Tibial nerve (tissue), 4 donors: Measurements from ENCODE around the gene ALG12.

Source experiments
- CTCF ChIP-seq, 5 experiments: fragments of 200-600 bp in 3 of 5; fragments of 450-650 bp in 2 of 5; sonication (generic) in 3 of 5; IDR thresholded peaks; one replicate each; pipeline ENCODE4 v1.5.1; 2016 to 2019; ENCODE audit warnings: antibody characterized with exemption in 5 of 5, mild to moderate bottlenecking in 3 of 5, moderate library complexity in 2 of 5
- EP300 ChIP-seq, 2 donors: sonication (generic); formaldehyde crosslinking; IDR thresholded peaks; one replicate each; pipeline ENCODE4 v1.6.1; 2017; ENCODE audit warnings: antibody characterized with exemption in 2 of 2, mild to moderate bottlenecking in 1 of 2
- POLR2A ChIP-seq, 2 donors: fragments of 450-650 bp; IDR thresholded peaks; one replicate each; pipeline ENCODE4 v1.6.1; 2017; ENCODE audit warnings: antibody characterized with exemption in 2 of 2, mild to moderate bottlenecking in 2 of 2, moderate library complexity in 2 of 2

DNA sequence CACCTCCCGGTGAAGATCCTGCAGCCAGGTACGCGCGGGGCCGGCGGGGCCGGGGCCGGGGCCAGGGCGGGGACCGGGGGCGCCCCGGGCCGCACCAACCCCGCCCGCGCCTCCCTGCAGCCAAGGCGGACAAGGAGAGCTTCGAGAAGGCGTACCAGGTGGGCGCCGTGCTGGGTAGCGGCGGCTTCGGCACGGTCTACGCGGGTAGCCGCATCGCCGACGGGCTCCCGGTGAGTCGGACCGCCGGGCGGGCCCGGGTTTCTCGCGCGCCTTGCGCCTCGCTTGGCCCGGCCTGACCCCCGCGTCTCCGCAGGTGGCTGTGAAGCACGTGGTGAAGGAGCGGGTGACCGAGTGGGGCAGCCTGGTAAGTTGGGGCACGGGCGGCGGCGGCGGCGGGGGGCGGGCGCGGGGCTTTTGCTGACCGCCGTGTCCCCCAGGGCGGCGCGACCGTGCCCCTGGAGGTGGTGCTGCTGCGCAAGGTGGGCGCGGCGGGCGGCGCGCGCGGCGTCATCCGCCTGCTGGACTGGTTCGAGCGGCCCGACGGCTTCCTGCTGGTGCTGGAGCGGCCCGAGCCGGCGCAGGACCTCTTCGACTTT lies 42.9 kb upstream of the ALG12 start:
- no peak for TF ChIP-seq CTCF (IDR thresholded peaks at IDR 0.05)
- TF ChIP-seq POLR2A (IDR thresholded peaks at IDR 0.05), result no peak
- no peak for TF ChIP-seq EP300 (IDR thresholded peaks at IDR 0.05)
